NCI-H1417 (cell line): ENCODE results near the gene SIDT2.
"Not testable (repeated sequence)": the region's sequence is repeated elsewhere in the genome, so short reads cannot be mapped to it uniquely, and the experiment has no call there.

ENCODE experiments used
- DNase-seq, 3 experiments: peaks; one replicate each; lab custom pipeline; 2025; lab: John Stamatoyannopoulos, UW

SIDT2 gene

DNA sequence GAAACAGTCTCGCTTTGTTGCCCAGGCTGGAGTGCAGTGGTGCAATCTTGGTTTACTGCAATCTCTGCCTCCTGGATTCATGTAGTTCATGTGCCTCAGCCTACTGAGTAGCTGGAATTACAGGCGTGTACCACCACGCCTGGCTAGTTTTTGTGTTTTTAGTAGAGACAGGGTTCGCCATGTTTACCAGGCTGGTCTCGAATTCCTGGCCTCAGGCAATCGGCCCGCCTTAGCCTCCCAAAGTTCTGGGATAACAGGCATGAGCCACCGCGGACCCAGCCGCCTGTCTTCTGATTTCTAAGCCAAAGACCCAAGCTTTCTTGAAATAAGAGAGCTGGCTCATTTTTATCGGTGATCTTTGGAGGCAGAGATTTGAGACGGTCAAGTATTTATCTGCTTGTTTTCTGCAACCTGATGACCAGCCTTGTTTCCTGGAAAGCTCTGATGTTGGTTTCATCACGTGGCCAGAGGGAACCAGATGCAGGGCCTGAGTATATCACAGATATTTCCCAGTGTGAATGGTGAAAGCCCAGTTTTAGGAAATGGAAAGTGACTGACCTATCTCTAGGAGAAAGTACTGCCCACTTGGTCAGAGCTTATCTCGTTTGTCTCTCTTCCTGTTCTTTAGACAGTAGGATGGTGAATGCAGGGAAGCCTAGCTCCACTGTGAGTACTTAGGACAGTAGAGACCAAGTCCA, 5.7 kb upstream of the SIDT2 start:
- peak in 1 of 3 experiments; percentile 27 for DNase-seq

DNA sequence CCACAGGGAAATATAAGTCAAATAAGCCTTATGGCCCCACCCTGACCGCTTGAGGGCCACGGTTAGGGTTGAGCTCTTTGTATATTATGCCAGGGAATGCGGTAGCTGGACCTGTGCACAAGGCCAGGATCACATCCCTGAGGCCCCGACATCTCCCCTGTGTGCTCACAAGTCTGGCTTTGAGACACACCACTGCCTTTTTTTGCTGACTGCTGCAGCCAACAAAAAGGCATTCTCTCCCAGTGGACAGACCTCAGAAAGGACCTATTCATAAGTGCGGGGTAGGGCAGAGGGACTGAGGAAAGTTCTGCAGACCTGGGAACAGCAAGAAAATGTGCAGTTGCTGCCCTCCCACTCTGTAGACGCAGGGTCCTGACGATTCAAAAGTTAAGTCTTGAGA, 3.4 kb upstream of the SIDT2 start:
- DNase-seq = no peak

DNA sequence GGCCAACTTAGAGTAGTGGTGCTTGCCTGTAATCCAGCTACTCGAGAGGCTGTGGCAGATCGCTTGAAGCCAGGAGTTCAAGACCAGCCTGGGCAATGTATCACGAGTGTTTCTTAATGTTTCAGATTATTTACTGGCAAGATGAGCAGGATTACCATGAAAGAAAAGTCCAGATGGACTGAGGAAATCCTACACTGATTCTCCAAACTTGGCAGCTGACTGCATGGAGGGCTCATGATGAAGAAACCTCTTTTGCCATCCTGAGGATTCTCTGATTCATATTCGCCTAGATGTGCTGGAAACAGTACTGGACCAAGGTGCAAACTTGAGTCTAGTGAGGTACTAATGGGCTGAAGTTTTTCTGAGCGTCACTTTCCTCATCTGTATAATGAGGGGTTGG, 2.8 kb upstream of the SIDT2 start:
- no peak for DNase-seq

- DNase-seq = no peak
Observed at GRCh38 chr11:117176186-117176585, 2.4 kb upstream of the SIDT2 start.

DNA sequence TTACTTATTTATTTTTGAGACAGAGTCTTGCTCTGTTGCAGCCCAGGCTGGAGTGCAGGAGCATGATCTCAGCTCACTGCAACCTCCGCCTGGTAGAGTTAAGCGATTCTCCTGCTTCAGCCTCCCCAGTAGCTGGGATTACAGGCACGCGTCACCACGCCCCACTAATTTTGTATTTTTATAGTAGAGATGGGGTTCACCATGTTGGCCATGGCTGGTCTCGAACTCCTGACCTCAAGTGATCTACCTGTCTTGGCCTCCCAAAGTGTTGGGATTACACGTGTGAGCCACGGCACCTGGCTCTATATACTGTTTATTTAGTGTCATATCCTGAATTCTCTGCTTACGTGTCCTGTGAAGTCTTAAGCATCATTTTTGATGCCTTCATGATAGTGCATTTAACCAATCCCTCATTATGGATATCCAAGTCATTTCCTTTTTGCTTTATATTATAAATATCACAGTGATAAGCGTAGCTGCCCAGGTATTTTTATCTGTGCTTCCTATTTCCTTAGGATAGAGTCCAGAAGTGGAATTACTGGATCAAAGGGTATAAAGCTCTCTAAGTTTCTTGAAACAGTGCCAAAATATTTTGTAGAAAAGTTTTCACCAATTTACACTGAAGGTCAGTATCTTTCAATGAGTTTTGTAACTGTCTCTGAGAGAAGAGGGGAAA, 871 bp upstream of the SIDT2 start:
- DNase-seq = no peak

- DNase-seq = peak in 2 of 3 experiments; percentile 67 to 70
Observed at GRCh38 chr11:117179048-117179999, 781 bp downstream of the SIDT2 start.

- DNase-seq = no peak
Observed at GRCh38 chr11:117180020-117180419, 1.5 kb downstream of the SIDT2 start.

- DNase-seq = peak in 1 of 3 experiments; percentile 29
Observed at GRCh38 chr11:117180661-117181585, 2.4 kb downstream of the SIDT2 start.

GRCh38 chr11:117181586-117182550, 3.3 kb downstream of the SIDT2 start:
- DNase-seq = no peak

- DNase-seq = no peak
Observed at GRCh38 chr11:117182551-117182935, 4.0 kb downstream of the SIDT2 start.

GRCh38 chr11:117183178-117183577, 4.6 kb downstream of the SIDT2 start:
- not testable (repeated sequence) for DNase-seq

DNA sequence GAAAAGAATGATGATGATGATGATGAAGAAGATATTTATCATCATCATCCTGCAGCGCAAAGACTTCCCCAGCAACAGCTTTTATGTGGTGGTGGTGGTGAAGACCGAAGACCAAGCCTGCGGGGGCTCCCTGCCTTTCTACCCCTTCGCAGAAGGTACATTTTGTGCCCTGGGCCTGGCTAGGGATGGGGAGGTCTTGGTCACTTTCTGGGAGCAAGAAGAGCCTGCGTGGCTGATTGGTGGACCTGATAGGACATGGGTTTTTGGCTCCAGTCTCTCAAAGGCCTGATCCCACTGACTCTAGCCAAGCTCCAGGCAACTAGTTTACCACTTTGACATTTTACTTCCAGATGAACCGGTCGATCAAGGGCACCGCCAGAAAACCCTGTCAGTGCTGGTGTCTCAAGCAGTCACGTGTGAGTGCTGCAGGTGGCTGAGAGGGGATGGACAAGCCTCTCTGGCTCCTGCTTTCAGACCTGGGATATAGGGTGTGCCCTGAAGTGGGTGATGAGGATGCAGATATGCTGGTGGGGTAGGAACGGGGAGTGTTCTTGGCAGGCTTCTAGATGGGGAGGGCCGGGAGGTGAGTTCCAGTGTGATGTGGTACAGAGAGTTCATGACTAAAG, 5.3 kb downstream of the SIDT2 start:
- DNase-seq = peak in 1 of 3 experiments; percentile 60

DNA sequence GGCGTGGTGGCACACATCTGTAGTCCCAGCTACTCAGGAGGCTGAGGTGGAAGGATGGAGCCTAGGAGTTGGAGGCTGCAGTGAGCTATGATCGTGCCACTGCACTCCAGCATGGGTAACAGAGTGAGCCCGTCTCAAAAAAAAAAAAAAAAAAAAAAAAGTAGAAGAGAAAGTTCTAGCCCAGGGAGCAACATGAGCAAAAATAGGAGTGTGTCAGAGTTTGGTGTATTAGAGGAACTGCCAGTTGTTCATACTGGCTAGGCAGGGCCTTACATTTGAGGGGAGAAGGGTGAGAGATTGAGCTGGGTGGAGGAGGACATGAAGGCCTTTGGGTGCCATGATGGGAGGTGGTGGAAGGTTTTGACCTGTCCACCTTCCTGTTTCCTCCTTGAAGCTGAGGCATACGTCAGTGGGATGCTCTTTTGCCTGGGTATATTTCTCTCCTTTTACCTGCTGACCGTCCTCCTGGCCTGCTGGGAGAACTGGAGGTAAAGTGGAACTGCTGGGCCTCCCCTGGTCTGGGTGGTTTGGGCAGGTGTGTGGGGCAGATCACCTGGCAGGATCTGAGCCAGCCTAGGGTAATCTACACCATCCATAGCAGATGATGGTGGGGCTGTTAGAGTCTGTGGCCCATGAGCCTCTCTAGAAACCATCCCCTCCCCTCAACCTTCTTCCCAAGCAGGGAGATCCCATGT, 7.3 kb downstream of the SIDT2 start:
- no peak for DNase-seq

- DNase-seq = no peak
Observed at GRCh38 chr11:117186431-117186761, 7.9 kb downstream of the SIDT2 start.

- DNase-seq = no peak
Observed at GRCh38 chr11:117187007-117187406, 8.5 kb downstream of the SIDT2 start.

DNA sequence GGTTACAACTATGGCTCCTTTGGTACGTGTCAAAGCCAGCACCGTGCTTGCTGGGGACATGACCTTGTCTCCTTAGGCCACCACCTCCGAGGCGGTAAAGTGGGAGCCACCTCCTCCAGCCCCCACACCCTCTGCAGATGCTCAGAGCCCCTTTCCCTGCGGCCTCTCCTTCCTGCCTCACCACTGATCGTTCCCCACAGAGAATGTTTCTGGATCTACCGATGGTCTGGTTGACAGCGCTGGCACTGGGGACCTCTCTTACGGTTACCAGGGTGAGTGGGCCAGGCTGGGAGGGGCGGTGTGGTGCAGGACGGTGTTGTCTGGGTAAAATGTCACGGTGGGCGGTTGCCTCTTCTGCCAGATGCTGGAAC, 8.9 kb downstream of the SIDT2 start:
- no peak for DNase-seq

- DNase-seq = no peak
Observed at GRCh38 chr11:117187799-117188481, 9.4 kb downstream of the SIDT2 start.

DNA sequence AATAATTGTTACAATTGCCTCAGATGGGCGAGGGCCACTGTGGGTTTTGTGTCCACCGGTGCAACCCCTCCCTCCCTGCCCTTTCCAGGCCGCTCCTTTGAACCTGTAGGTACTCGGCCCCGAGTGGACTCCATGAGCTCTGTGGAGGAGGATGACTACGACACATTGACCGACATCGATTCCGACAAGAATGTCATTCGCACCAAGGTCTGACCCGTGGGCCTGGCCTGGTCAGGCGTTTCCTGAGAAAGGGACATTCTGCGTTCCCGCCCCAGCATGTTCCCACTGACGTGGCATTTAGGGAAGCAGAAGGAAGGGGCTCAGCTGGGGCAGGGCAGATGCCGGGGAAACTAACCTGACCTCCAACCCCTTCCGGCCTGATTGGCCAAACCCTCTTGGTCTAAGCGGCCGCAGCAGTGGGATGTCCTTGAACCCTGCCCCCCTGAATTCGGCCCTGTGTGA, 10.1 kb downstream of the SIDT2 start:
- no peak for DNase-seq
